Neural progenitor cell (in vitro differentiated cells): Measurements from ENCODE around the gene GIT2. TPM values are rescaled to one million over a fixed set of nuclear protein-coding genes. Genes with fewer than 3 reads are reported as not detected.

Experiments used
- DNase-seq: peaks from one replicate; pipeline ENCODE4 v3.0.0-alpha.2; 2016; ENCODE audit warnings: low spot score
- H2AFZ ChIP-seq: fragments of 200-600 bp; sonication (generic); replicated peaks from 2 replicates; pipeline ENCODE4 v1.6.1; 2016; ENCODE audit warnings: antibody characterized with exemption
- H3F3A ChIP-seq: fragments of 200-600 bp; sonication (generic); 2 replicates; pipeline ENCODE4 v1.6.1; 2016; ENCODE audit warnings: antibody characterized with exemption, low read depth
- H3K27ac ChIP-seq: fragments of 200-600 bp; sonication (generic); 2 replicates; pipeline ENCODE4 v1.5.1; 2016; ENCODE audit warnings: mild to moderate bottlenecking
- H3K27me3 ChIP-seq: fragments of 200-600 bp; sonication (generic); 2 replicates; pipeline ENCODE4 v1.6.1; 2016; ENCODE audit warnings: mild to moderate bottlenecking, moderate library complexity
- H3K36me3 ChIP-seq: fragments of 200-600 bp; sonication (generic); 2 replicates; pipeline ENCODE4 v1.5.1; 2016
- H3K4me1 ChIP-seq: fragments of 200-600 bp; sonication (generic); 2 replicates; pipeline ENCODE4 v1.6.1; 2016; ENCODE audit warnings: mixed run types
- H3K4me2 ChIP-seq: fragments of 200-600 bp; sonication (generic); 2 replicates; pipeline ENCODE4 v1.6.1; 2016
- H3K4me3 ChIP-seq: fragments of 200-600 bp; sonication (generic); 2 replicates; pipeline ENCODE4 v1.5.1; 2016
- H3K79me2 ChIP-seq: fragments of 200-600 bp; sonication (generic); 2 replicates; pipeline ENCODE4 v1.6.1; 2016; ENCODE audit warnings: low read depth
- H3K9ac ChIP-seq: fragments of 200-600 bp; sonication (generic); 2 replicates; pipeline ENCODE4 v1.6.1; 2016
- H3K9me3 ChIP-seq: fragments of 200-600 bp; sonication (generic); 2 replicates; pipeline ENCODE4 v1.5.1; 2016; ENCODE audit warnings: low read depth
- H4K20me1 ChIP-seq: fragments of 200-600 bp; sonication (generic); 2 replicates; pipeline ENCODE4 v1.6.1; 2016; ENCODE audit warnings: low read depth
- H3K27ac Mint-ChIP-seq: 3 replicates; pipeline ENCODE4 v1.8.0; 2021; ENCODE audit warnings: mixed read lengths
- H3K27me3 Mint-ChIP-seq: 2 replicates; pipeline ENCODE4 v1.8.0; 2022; ENCODE audit warnings: low read depth, mild to moderate bottlenecking, inconsistent platforms, moderate library complexity, mixed read lengths; ENCODE audit not compliant: insufficient read depth
- H3K36me3 Mint-ChIP-seq: 3 replicates; pipeline ENCODE4 v1.8.0; 2021; ENCODE audit warnings: mixed read lengths
- H3K4me1 Mint-ChIP-seq: 3 replicates; pipeline ENCODE4 v1.8.0; 2021; ENCODE audit warnings: mixed read lengths
- H3K4me3 Mint-ChIP-seq: 3 replicates; pipeline ENCODE4 v1.8.0; 2021; ENCODE audit warnings: mild to moderate bottlenecking, moderate library complexity, mixed read lengths
- H3K9me3 Mint-ChIP-seq: 3 replicates; pipeline ENCODE4 v1.8.0; 2020; ENCODE audit warnings: mixed read lengths
- CTCF ChIP-seq: fragments of 200-600 bp; sonication (generic); IDR thresholded peaks from 2 replicates; pipeline ENCODE4 v1.5.1; 2017; ENCODE audit warnings: antibody characterized with exemption, mild to moderate bottlenecking
- EZH2 ChIP-seq: fragments of 200-600 bp; sonication (generic); IDR thresholded peaks from 2 replicates; pipeline ENCODE4 v1.6.1; 2017; ENCODE audit warnings: antibody characterized with exemption, mild to moderate bottlenecking, moderate library complexity
- EZH2phosphoT487 ChIP-seq: fragments of 200-600 bp; sonication (generic); IDR thresholded peaks from 2 replicates; pipeline ENCODE4 v1.6.1; 2017; ENCODE audit warnings: antibody characterized with exemption
- total RNA-seq: library from RNA; depleted of rRNA; stranded (reverse); fragments of >200 nt; gene quantifications from 2 replicates; pipeline ENCODE4 v1.2.3, GENCODE V29; 2015; ENCODE audit warnings: low replicate concordance

The GIT2 gene
- total RNA-seq, 1 donor from 2014 or later: 28.5 TPM

GRCh38 chr12:109953656-109954055 lies 42.5 kb downstream of the GIT2 start:
- Histone ChIP-seq H3K4me1 (peaks cover 2% of the 10 kb centered on the region), H3K27ac (no peak overlapping the region), H3K4me3 (no peak overlapping the region), H4K20me1 (no peaks in the 10 kb centered on the region), H3K9me3 (no peaks in the 10 kb centered on the region), H3K4me2 (no peak overlapping the region), H3F3A (no peaks in the 10 kb centered on the region), H2AFZ (no peak overlapping the region), H3K9ac (no peak overlapping the region), H3K36me3 (no peaks in the 10 kb centered on the region), H3K27me3 (no peaks in the 10 kb centered on the region), H3K79me2 (no peaks in the 10 kb centered on the region)
- no peak for TF ChIP-seq EZH2
- no peak for TF ChIP-seq CTCF
- TF ChIP-seq EZH2phosphoT487: no peak
- H3K27me3 Mint-ChIP-seq: no peaks in the 10 kb centered on the region
- DNase-seq: no peak
- H3K27ac Mint-ChIP-seq: no peak overlapping the region
- peaks cover 22% of the 10 kb centered on the region for H3K4me1 Mint-ChIP-seq
- no peak overlapping the region for H3K4me3 Mint-ChIP-seq
- H3K9me3 Mint-ChIP-seq: no peaks in the 10 kb centered on the region
- H3K36me3 Mint-ChIP-seq: peaks cover 24% of the 10 kb centered on the region

GRCh38 chr12:109952873-109953272 lies 43.3 kb downstream of the GIT2 start:
- H3K9ac ChIP-seq: no peak overlapping the region
- Mint-ChIP-seq H3K4me3 (no peak overlapping the region), H3K4me1 (peaks cover 28% of the 10 kb centered on the region), H3K36me3 (peaks cover 24% of the 10 kb centered on the region), H3K27ac (no peak overlapping the region), H3K27me3 (no peaks in the 10 kb centered on the region), H3K9me3 (no peaks in the 10 kb centered on the region)
- H3K27me3 ChIP-seq: no peaks in the 10 kb centered on the region
- no peaks in the 10 kb centered on the region for H3K36me3 ChIP-seq
- peaks cover 4% of the 10 kb centered on the region for H3K4me1 ChIP-seq
- H3F3A ChIP-seq: peaks cover under 1% of the 10 kb centered on the region
- no peak for DNase-seq
- TF ChIP-seq CTCF: no peak
- H2AFZ ChIP-seq: no peak overlapping the region
- H3K4me2 ChIP-seq: no peak overlapping the region
- no peaks in the 10 kb centered on the region for H4K20me1 ChIP-seq
- H3K79me2 ChIP-seq: no peaks in the 10 kb centered on the region
- H3K27ac ChIP-seq: no peak overlapping the region
- no peak overlapping the region for H3K4me3 ChIP-seq
- no peaks in the 10 kb centered on the region for H3K9me3 ChIP-seq

- Mint-ChIP-seq H3K27ac (peak overlapping the region; percentile 8), H3K4me1 (peaks cover 29% of the 10 kb centered on the region)
Observed at GRCh38 chr12:109952160-109952858, 43.9 kb downstream of the GIT2 start.

More at GRCh38 chr12:109952160-109952858, 43.9 kb downstream of the GIT2 start:
- Histone ChIP-seq H3K4me3 (no peak overlapping the region), H3K27ac (no peak overlapping the region), H3K9me3 (no peaks in the 10 kb centered on the region), H4K20me1 (no peaks in the 10 kb centered on the region), H3K79me2 (no peaks in the 10 kb centered on the region), H3K4me1 (peaks cover 8% of the 10 kb centered on the region), H3K36me3 (no peaks in the 10 kb centered on the region), H3K9ac (no peak overlapping the region), H3F3A (peaks cover 6% of the 10 kb centered on the region), H3K4me2 (no peak overlapping the region), H3K27me3 (no peaks in the 10 kb centered on the region), H2AFZ (no peak overlapping the region)
- Mint-ChIP-seq H3K36me3 (peaks cover 23% of the 10 kb centered on the region), H3K27me3 (no peaks in the 10 kb centered on the region), H3K4me3 (no peak overlapping the region), H3K9me3 (no peaks in the 10 kb centered on the region)
- TF ChIP-seq EZH2 (no peak), CTCF (no peak), EZH2phosphoT487 (no peak)
- DNase-seq: no peak
